Measurements from ENCODE around the gene PKP1. TPM values are rescaled to one million over a fixed set of nuclear protein-coding genes. Genes with fewer than 3 reads are reported as not detected.

PKP1 gene
- total and polyA plus RNA-seq, 2 donors from 2014 or later: 0.47 to 0.63 TPM

- H3K36me3 ChIP-seq (ENCODE audit: control insufficient read depth in 2 of 3, insufficient read depth in 3 of 3, low read length in 3 of 3): no peaks in the 10 kb centered on the region
- H3K27ac ChIP-seq (ENCODE audit: low read depth in 2 of 2, low read length in 2 of 2): no peak overlapping the region
- no peaks in the 10 kb centered on the region for H3K4me1 ChIP-seq (ENCODE audit: control insufficient read depth in 2 of 3, insufficient read depth in 2 of 3, low read depth in 1 of 3, low read length in 3 of 3)
- H3K27me3 ChIP-seq (ENCODE audit: control insufficient read depth, insufficient read depth, low read length): no peaks in the 10 kb centered on the region
- intact Hi-C loops (cut with DNase I): no loop called here
- FAIRE-seq (no peak), DNase-seq (no peak)
- TF ChIP-seq, protein P1, sequence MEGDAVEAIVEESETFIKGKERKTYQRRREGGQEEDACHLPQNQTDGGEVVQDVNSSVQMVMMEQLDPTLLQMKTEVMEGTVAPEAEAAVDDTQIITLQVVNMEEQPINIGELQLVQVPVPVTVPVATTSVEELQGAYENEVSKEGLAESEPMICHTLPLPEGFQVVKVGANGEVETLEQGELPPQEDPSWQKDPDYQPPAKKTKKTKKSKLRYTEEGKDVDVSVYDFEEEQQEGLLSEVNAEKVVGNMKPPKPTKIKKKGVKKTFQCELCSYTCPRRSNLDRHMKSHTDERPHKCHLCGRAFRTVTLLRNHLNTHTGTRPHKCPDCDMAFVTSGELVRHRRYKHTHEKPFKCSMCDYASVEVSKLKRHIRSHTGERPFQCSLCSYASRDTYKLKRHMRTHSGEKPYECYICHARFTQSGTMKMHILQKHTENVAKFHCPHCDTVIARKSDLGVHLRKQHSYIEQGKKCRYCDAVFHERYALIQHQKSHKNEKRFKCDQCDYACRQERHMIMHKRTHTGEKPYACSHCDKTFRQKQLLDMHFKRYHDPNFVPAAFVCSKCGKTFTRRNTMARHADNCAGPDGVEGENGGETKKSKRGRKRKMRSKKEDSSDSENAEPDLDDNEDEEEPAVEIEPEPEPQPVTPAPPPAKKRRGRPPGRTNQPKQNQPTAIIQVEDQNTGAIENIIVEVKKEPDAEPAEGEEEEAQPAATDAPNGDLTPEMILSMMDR (IDR thresholded peaks at IDR 0.05; ENCODE audit: borderline replicate concordance, extremely low read depth, insufficient read depth): no peak
- H3K9ac ChIP-seq (ENCODE audit: low read length in 3 of 3): no peak overlapping the region
- H3K4me3 ChIP-seq (ENCODE audit: low read length in 3 of 3): no peak overlapping the region
- H3K9me3 ChIP-seq (ENCODE audit: control insufficient read depth in 2 of 3, insufficient read depth in 1 of 3, low read length in 3 of 3): no peaks in the 10 kb centered on the region
These were observed 43.4 kb downstream of the PKP1 start for GRCh38 chr1:201326710-201327109.

- no peak overlapping the region for H3K4me3 ChIP-seq (ENCODE audit: low read length in 3 of 3)
- TF ChIP-seq, protein P1 (IDR thresholded peaks at IDR 0.05; ENCODE audit: borderline replicate concordance, extremely low read depth, insufficient read depth): no peak
- no peaks in the 10 kb centered on the region for H3K36me3 ChIP-seq (ENCODE audit: control insufficient read depth in 2 of 3, insufficient read depth in 3 of 3, low read length in 3 of 3)
- H3K27me3 ChIP-seq (ENCODE audit: control insufficient read depth, insufficient read depth, low read length): no peaks in the 10 kb centered on the region
- intact Hi-C loops (cut with DNase I): no loop called here
- no peak for DNase-seq
- no peaks in the 10 kb centered on the region for H3K4me1 ChIP-seq (ENCODE audit: control insufficient read depth in 2 of 3, insufficient read depth in 2 of 3, low read depth in 1 of 3, low read length in 3 of 3)
- H3K27ac ChIP-seq (ENCODE audit: low read depth in 2 of 2, low read length in 2 of 2): no peak overlapping the region
- H3K9me3 ChIP-seq (ENCODE audit: control insufficient read depth in 2 of 3, insufficient read depth in 1 of 3, low read length in 3 of 3): no peaks in the 10 kb centered on the region
- H3K9ac ChIP-seq (ENCODE audit: low read length in 3 of 3): no peak overlapping the region
- FAIRE-seq: no peak
These were observed 44.5 kb downstream of the PKP1 start for GRCh38 chr1:201327687-201328240.

GRCh38 chr1:201328576-201328975, 45.3 kb downstream of the PKP1 start:
- Histone ChIP-seq H3K9me3 (ENCODE audit: control insufficient read depth in 2 of 3, insufficient read depth in 1 of 3, low read length in 3 of 3) (no peaks in the 10 kb centered on the region), H3K9ac (ENCODE audit: low read length in 3 of 3) (no peak overlapping the region), H3K36me3 (ENCODE audit: control insufficient read depth in 2 of 3, insufficient read depth in 3 of 3, low read length in 3 of 3) (no peaks in the 10 kb centered on the region), H3K27me3 (ENCODE audit: control insufficient read depth, insufficient read depth, low read length) (no peaks in the 10 kb centered on the region), H3K27ac (ENCODE audit: low read depth in 2 of 2, low read length in 2 of 2) (no peak overlapping the region), H3K4me1 (ENCODE audit: control insufficient read depth in 2 of 3, insufficient read depth in 2 of 3, low read depth in 1 of 3, low read length in 3 of 3) (no peaks in the 10 kb centered on the region), H3K4me3 (ENCODE audit: low read length in 3 of 3) (no peak overlapping the region)
- TF ChIP-seq, protein P1 (IDR thresholded peaks at IDR 0.05; ENCODE audit: borderline replicate concordance, extremely low read depth, insufficient read depth): no peak
- intact Hi-C loops (cut with DNase I): no loop called here
- no peak for DNase-seq
- FAIRE-seq: no peak

GRCh38 chr1:201329286-201329685, 46.0 kb downstream of the PKP1 start:
- Histone ChIP-seq H3K4me3 (ENCODE audit: low read length in 3 of 3) (no peak overlapping the region), H3K9ac (ENCODE audit: low read length in 3 of 3) (no peak overlapping the region), H3K27me3 (ENCODE audit: control insufficient read depth, insufficient read depth, low read length) (no peaks in the 10 kb centered on the region), H3K9me3 (ENCODE audit: control insufficient read depth in 2 of 3, insufficient read depth in 1 of 3, low read length in 3 of 3) (no peaks in the 10 kb centered on the region), H3K36me3 (ENCODE audit: control insufficient read depth in 2 of 3, insufficient read depth in 3 of 3, low read length in 3 of 3) (no peaks in the 10 kb centered on the region), H3K4me1 (ENCODE audit: control insufficient read depth in 2 of 3, insufficient read depth in 2 of 3, low read depth in 1 of 3, low read length in 3 of 3) (no peaks in the 10 kb centered on the region), H3K27ac (ENCODE audit: low read depth in 2 of 2, low read length in 2 of 2) (no peak overlapping the region)
- FAIRE-seq (no peak), DNase-seq (no peak)
- intact Hi-C loops (cut with DNase I): no loop called here
- TF ChIP-seq, protein P1 (IDR thresholded peaks at IDR 0.05; ENCODE audit: borderline replicate concordance, extremely low read depth, insufficient read depth): no peak

All from kidney (tissue), 14 donors.